AG10803 (cell line): ENCODE data around the gene ALG6.
"Not testable (repeated sequence)": the region's sequence is repeated elsewhere in the genome, so short reads cannot be mapped to it uniquely, and the experiment has no call there.

Experiments
- DNase-seq: peaks from one replicate; pipeline ENCODE4 v3.0.0; 2010; ENCODE audit warnings: low read depth
- H3K4me3 ChIP-seq: 2 replicates; pipeline ENCODE4 v1.5.1; 2011; ENCODE audit warnings: mild to moderate bottlenecking, low read length, control low read depth
- CTCF ChIP-seq: conservative IDR thresholded peaks from 2 replicates; pipeline ENCODE4 v1.5.1; 2011; ENCODE audit warnings: mild to moderate bottlenecking, low read length, control low read depth, inconsistent platforms

Gene ALG6

DNA sequence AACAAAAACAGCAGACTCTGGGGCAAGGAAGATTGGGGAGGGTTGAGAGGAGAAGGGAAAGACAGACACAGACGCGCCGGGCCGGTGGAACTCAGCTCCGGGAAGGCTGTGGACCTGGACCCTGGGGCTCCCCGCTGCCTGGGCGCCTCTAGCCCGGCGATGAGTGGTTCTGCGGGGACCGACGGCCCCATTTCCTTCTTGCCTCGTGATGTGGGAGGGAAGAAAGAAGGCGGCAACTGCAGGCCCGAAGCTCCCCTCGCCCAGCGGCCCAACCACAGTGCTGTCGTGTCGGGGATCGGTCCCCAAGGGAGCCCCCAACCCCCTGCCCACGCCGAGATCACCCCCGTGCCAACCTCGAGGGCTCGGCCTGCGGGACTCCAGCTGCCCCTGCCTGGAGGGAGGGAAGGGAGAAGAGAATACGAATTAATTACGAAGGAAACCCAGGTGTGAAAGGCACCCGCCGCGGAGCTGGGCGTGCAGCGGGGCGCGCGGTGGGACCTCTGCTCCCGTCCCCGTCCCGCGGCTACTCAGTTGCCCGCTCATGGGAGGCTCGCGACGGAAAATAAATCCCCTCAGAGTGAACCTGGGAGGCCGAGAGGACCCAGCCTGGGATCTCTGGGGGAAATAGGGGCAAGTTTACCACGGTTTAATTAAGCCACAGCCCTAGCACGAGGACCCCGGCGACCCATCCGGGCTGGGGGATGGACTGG lies 37.7 kb upstream of the ALG6 start:
- no peak for TF ChIP-seq CTCF
- no peak for DNase-seq
- H3K4me3 ChIP-seq, result no peak overlapping the region

DNA sequence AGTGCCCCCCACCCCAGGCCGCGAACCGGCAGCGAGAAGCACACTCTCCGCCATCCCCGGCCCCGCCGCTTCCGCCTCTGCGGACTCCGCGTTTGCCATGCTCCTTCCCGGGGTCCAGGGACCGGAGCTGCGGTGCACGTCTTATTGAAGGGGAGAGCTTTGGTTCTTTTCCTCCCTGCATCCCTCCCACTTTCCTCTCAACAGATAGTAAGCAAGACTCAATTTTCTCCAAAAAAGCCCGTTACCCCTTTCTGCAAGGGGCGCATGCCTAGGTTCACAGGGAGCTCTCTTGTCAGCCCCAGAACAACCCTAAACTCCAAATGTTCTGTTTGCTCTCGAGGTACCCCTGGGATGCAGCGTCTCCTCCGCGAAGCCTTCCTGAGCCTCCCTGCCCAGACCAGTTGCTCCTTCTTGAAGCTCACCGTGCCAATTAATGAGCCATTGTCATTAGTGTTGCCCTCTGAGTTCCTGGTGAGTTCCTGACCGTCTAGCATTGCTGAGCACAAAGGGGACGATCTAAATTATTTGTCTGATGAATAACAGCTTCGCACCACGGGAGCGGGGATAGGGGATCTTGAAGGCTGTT lies 37.0 kb upstream of the ALG6 start:
- H3K4me3 ChIP-seq, result no peak overlapping the region
- no peak for TF ChIP-seq CTCF

DNA sequence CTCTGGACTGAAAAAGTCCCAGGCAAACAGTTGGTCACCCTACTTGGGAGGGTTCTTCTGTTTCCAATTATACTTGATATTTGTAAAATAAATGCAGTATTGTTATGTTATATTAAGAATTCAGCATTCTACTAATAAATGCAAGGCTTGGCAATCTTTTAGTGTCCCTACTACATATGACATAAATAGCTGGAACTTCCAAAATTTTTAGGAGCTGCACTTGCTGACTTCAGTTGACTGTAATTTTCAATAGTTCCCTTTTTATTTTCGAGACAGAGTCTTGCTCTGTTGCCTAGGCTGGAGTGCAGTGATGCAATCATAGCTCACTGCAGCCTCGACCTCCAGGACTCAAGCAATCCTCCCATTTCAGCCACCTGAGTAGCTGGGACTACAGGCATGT lies 25.0 kb upstream of the ALG6 start:
- no peak for TF ChIP-seq CTCF
- no peak for DNase-seq

More for the DNA sequence above, 37.0 kb upstream of the ALG6 start:
- no peak for DNase-seq

GRCh38 chr1:63343922-63344321 lies 23.5 kb upstream of the ALG6 start:
- DNase-seq, result no peak
- TF ChIP-seq CTCF, result no peak
- H3K4me3 ChIP-seq, result no peak overlapping the region

More for the DNA sequence above, 25.0 kb upstream of the ALG6 start:
- no peak overlapping the region for H3K4me3 ChIP-seq

- no peak for TF ChIP-seq CTCF
- no peak overlapping the region for H3K4me3 ChIP-seq
- DNase-seq, result no peak
Observed at GRCh38 chr1:63350320-63350719, 17.1 kb upstream of the ALG6 start.

DNA sequence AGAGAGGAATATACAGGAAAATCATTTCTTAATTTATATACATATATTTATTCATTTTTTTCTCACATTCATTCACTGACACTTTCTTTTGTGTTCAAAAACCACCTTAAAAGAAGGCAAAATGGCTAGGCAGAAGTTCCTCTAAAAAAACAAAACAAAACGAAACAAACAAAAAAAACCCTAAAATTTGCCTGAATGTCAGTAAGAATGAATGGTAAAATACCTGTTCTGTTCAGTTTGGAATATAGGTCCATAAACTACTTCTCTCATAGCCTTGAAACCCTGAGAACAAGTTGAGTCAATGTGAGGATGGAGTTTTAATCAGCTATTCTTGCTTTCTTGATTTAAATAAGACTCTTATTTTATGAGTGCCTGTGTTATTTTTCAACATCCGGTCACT lies 14.7 kb upstream of the ALG6 start:
- no peak for TF ChIP-seq CTCF
- H3K4me3 ChIP-seq, result no peak overlapping the region

GRCh38 chr1:63356234-63356633 lies 11.2 kb upstream of the ALG6 start:
- DNase-seq, H3K4me3 ChIP-seq: not testable (repeated sequence)

More for the DNA sequence above, 14.7 kb upstream of the ALG6 start:
- DNase-seq, result no peak
